IMR-90 (cell line): ENCODE results near the gene PLSCR2. TPM values are rescaled to one million over a fixed set of nuclear protein-coding genes. Genes with fewer than 3 reads are reported as not detected.

Experiments used
- ATAC-seq: fragments of 200-7000 bp; cut with Tn5 transposase; 2 replicates; pipeline ENCODE4 v1.9.1; 2020; ENCODE audit warnings: low read depth, mild to moderate bottlenecking, moderate library complexity
- BruUV-seq: library from RNA; stranded (reverse); fragments of 400-500 nt; replicated peaks from 2 replicates; lab custom pipeline; 2021; lab: Mats Ljungman, UMichigan
- CTCF ChIA-PET: fragments of 300-600 bp; formaldehyde crosslinking; extraction: SDS; loops from one replicate; lab custom pipeline; 2021; ENCODE audit warnings: antibody characterized with exemption; lab: Yijun Ruan, JAX
- POLR2A ChIA-PET: fragments of 300-600 bp; sonication (Branson Sonifier 250); formaldehyde crosslinking; loops from one replicate; lab custom pipeline; 2022; ENCODE audit warnings: antibody characterized with exemption; ENCODE audit not compliant: unreplicated experiment; lab: Charles Lee
- DNase-seq: peaks from one replicate; pipeline ENCODE4 v3.0.0; 2013
- H2AFZ ChIP-seq: replicated peaks from 2 replicates; pipeline ENCODE3; 2013; ENCODE audit warnings: low read length, mild to moderate bottlenecking; ENCODE audit not compliant: poor library complexity
- H2AK5ac ChIP-seq: 2 replicates; pipeline ENCODE4 v1.6.1; 2013; ENCODE audit warnings: low read depth, low read length, inconsistent platforms
- H2AK9ac ChIP-seq: replicated peaks from 2 replicates; pipeline ENCODE3; 2013; ENCODE audit warnings: mild to moderate bottlenecking, low read depth, low read length, moderate library complexity; ENCODE audit not compliant: poor library complexity
- H2BK120ac ChIP-seq: 2 replicates; pipeline ENCODE4 v1.6.1; 2013; ENCODE audit warnings: low read depth, low read length, inconsistent platforms
- H2BK15ac ChIP-seq: 3 replicates; pipeline ENCODE4 v1.6.1; 2013; ENCODE audit warnings: low read depth, low read length, inconsistent platforms
- H2BK20ac ChIP-seq: 2 replicates; pipeline ENCODE4 v1.6.1; 2013; ENCODE audit warnings: low read depth, mild to moderate bottlenecking, inconsistent platforms, low read length, moderate library complexity
- H2BK5ac ChIP-seq: 2 replicates; pipeline ENCODE4 v1.6.1; 2013; ENCODE audit warnings: mild to moderate bottlenecking, low read depth, low read length, inconsistent platforms; ENCODE audit not compliant: poor library complexity, severe bottlenecking
- H3K14ac ChIP-seq: replicated peaks from 2 replicates; pipeline ENCODE4 v1.6.1; 2013; ENCODE audit warnings: low read depth, low read length, inconsistent platforms
- H3K18ac ChIP-seq: 2 replicates; pipeline ENCODE4 v1.6.1; 2013; ENCODE audit warnings: low read depth, low read length, control low read depth
- H3K23ac ChIP-seq: 2 replicates; pipeline ENCODE4 v1.6.1; 2013; ENCODE audit warnings: low read depth, low read length, inconsistent platforms
- H3K27ac ChIP-seq: 2 replicates; pipeline ENCODE4 v1.5.1; 2013; ENCODE audit warnings: mild to moderate bottlenecking, control low read depth, low read length; ENCODE audit not compliant: insufficient read depth
- H3K27me3 ChIP-seq: 2 replicates; pipeline ENCODE4 v1.6.1; 2013; ENCODE audit warnings: low read length; ENCODE audit not compliant: control insufficient read depth, insufficient read depth
- H3K36me3 ChIP-seq: 2 replicates; pipeline ENCODE4 v1.6.1; 2013; ENCODE audit warnings: low read length, mixed read lengths; ENCODE audit not compliant: control insufficient read depth, insufficient read depth
- H3K4ac ChIP-seq: 2 replicates; pipeline ENCODE4 v1.6.1; 2013; ENCODE audit warnings: low read depth, low read length, inconsistent platforms
- H3K4me1 ChIP-seq: 2 replicates; pipeline ENCODE4 v1.6.1; 2013; ENCODE audit warnings: low read length, mixed read lengths; ENCODE audit not compliant: control insufficient read depth, insufficient read depth
- H3K4me2 ChIP-seq: 2 replicates; pipeline ENCODE4 v1.6.1; 2013; ENCODE audit warnings: low read depth, mild to moderate bottlenecking, control low read depth, low read length, moderate library complexity
- H3K4me3 ChIP-seq: 2 replicates; pipeline ENCODE4 v1.5.1; 2013; ENCODE audit warnings: low read depth, mild to moderate bottlenecking, control low read depth, low read length, moderate library complexity; ENCODE audit not compliant: insufficient read depth
- H3K56ac ChIP-seq: 2 replicates; pipeline ENCODE4 v1.6.1; 2013; ENCODE audit warnings: low read length, inconsistent platforms; ENCODE audit not compliant: insufficient read depth; ENCODE audit errors: extremely low read depth
- H3K79me1 ChIP-seq, 2 experiments: 2 replicates each; pipeline ENCODE4 v1.6.1; 2013; ENCODE audit warnings: low read length in 2 of 2, inconsistent platforms in 1 of 2, low read depth in 1 of 2
- H3K9ac ChIP-seq: 2 replicates; pipeline ENCODE4 v1.6.1; 2013; ENCODE audit warnings: low read depth, low read length, control low read depth
- H3K9me1 ChIP-seq: 2 replicates; pipeline ENCODE4 v1.6.1; 2013; ENCODE audit warnings: low read length, inconsistent platforms; ENCODE audit not compliant: insufficient read depth
- H3K9me3 ChIP-seq: 2 replicates; pipeline ENCODE4 v1.6.1; 2013; ENCODE audit warnings: low read length; ENCODE audit not compliant: control insufficient read depth, insufficient read depth
- H4K20me1 ChIP-seq: 2 replicates; pipeline ENCODE4 v1.6.1; 2013; ENCODE audit warnings: low read length, inconsistent platforms; ENCODE audit not compliant: insufficient read depth
- H4K5ac ChIP-seq: 2 replicates; pipeline ENCODE4 v1.6.1; 2013; ENCODE audit warnings: mild to moderate bottlenecking, low read depth, low read length, control low read depth
- H4K8ac ChIP-seq, 2 experiments: 2 replicates each; pipeline ENCODE4 v1.6.1; 2013; ENCODE audit warnings: low read depth in 2 of 2, low read length in 2 of 2, control low read depth in 1 of 2, inconsistent platforms in 1 of 2
- H4K91ac ChIP-seq: 2 replicates; pipeline ENCODE4 v1.6.1; 2013; ENCODE audit warnings: low read depth, low read length, inconsistent platforms; ENCODE audit not compliant: insufficient read depth
- BHLHE40 ChIP-seq: fragments of 150-350 bp; IDR thresholded peaks from 2 replicates; pipeline ENCODE4 v1.6.1; 2016; ENCODE audit warnings: mild to moderate bottlenecking, low read depth, low read length
- CEBPB ChIP-seq: IDR thresholded peaks from 2 replicates; pipeline ENCODE4 v1.6.1; 2012; ENCODE audit warnings: low read depth, low read length, improper control_type of control experiment
- CHD1 ChIP-seq: IDR thresholded peaks from 2 replicates; pipeline ENCODE4 v1.6.1; 2012; ENCODE audit warnings: low read depth, low read length, improper control_type of control experiment
- CTCF ChIP-seq: conservative IDR thresholded peaks from 2 replicates; pipeline ENCODE4 v1.5.1; 2012; ENCODE audit warnings: mild to moderate bottlenecking, low read depth, low read length, improper control_type of control experiment
- FOS ChIP-seq: fragments of 150-350 bp; IDR thresholded peaks from 2 replicates; pipeline ENCODE4 v1.6.1; 2016; ENCODE audit warnings: low read depth, low read length
- MAZ ChIP-seq: IDR thresholded peaks from 2 replicates; pipeline ENCODE4 v1.6.1; 2012; ENCODE audit warnings: low read depth, mild to moderate bottlenecking, low read length, improper control_type of control experiment, moderate library complexity, borderline replicate concordance
- MXI1 ChIP-seq: IDR thresholded peaks from 2 replicates; pipeline ENCODE4 v1.6.1; 2012; ENCODE audit warnings: low read depth, mild to moderate bottlenecking, low read length, moderate library complexity, borderline replicate concordance
- NFE2L2 ChIP-seq: fragments of 150-350 bp; IDR thresholded peaks from 2 replicates; pipeline ENCODE4 v1.6.1; 2016; ENCODE audit warnings: low read depth, mild to moderate bottlenecking, low read length
- POLR2A ChIP-seq: IDR thresholded peaks from 2 replicates; pipeline ENCODE4 v1.6.1; 2012; ENCODE audit warnings: mild to moderate bottlenecking, low read depth, low read length
- RAD21 ChIP-seq: IDR thresholded peaks from 2 replicates; pipeline ENCODE4 v1.6.1; 2012; ENCODE audit warnings: low read length, improper control_type of control experiment
- RCOR1 ChIP-seq: IDR thresholded peaks from 2 replicates; pipeline ENCODE4 v1.6.1; 2012; ENCODE audit warnings: mild to moderate bottlenecking, low read length, improper control_type of control experiment; ENCODE audit not compliant: insufficient replicate concordance
- RFX5 ChIP-seq: IDR thresholded peaks from 2 replicates; pipeline ENCODE4 v1.8.0; 2012; ENCODE audit warnings: low read depth, mild to moderate bottlenecking, low read length, moderate library complexity
- SMC3 ChIP-seq: fragments of 150-350 bp; IDR thresholded peaks from 2 replicates; pipeline ENCODE4 v1.6.1; 2016; ENCODE audit warnings: low read depth, mild to moderate bottlenecking, antibody characterized with exemption, low read length, moderate library complexity
- WGBS, 2 experiments: methylation state at CpG; one replicate each; pipeline versions ENCODE4 v1.1.5 to v1.1.7; 2013; ENCODE audit warnings: missing lambda C conversion rate in 2 of 2; ENCODE audit not compliant: insufficient read length in 1 of 2; ENCODE audit errors: extremely low coverage in 2 of 2; 5-methylcytosine and 5-hydroxymethylcytosine counted together
- dilution Hi-C: fragments of 300-500 bp; cut with HindIII; formaldehyde crosslinking; loops from one replicate; pipeline ENCODE4 v1.14.3; 2018; ENCODE audit warnings: low sequenced_read_pairs; ENCODE audit not compliant: unreplicated experiment
- in situ Hi-C: fragments of 300-500 bp; cut with MboI; formaldehyde crosslinking; loops from 3 replicates; pipeline ENCODE4 v1.14.3; 2019; ENCODE audit warnings: low sequenced_read_pairs, inconsistent platforms, mixed read lengths
- intact Hi-C: fragments of 100-400 bp; cut with micrococcal nuclease; formaldehyde crosslinking; loops from 2 replicates; pipeline ENCODE4 v1.10.0; 2022
- polyA plus RNA-seq, 3 experiments: library from polyadenylated mRNA; depleted of rRNA; stranded (reverse); fragments of >200 nt; gene quantifications; 2 replicates each; pipeline ENCODE4 v1.2.3, GENCODE V29; 2012; ENCODE audit warnings: low replicate concordance in 1 of 3
- total RNA-seq: library from RNA; depleted of rRNA; stranded (reverse); fragments of >200 nt; gene quantifications from 2 replicates; pipeline ENCODE4 v1.2.3, GENCODE V29; 2012
- TF ChIP-seq, protein P1 (sequence below): fragments of 150-350 bp; IDR thresholded peaks from 2 replicates; pipeline ENCODE4 v1.6.1; 2017; ENCODE audit warnings: mild to moderate bottlenecking, antibody characterized with exemption, low read length, low read depth
- TF ChIP-seq, protein P2 (sequence below): fragments of 150-350 bp; IDR thresholded peaks from 2 replicates; pipeline ENCODE4 v1.6.1; 2016; ENCODE audit warnings: low read depth, mild to moderate bottlenecking, low read length, moderate library complexity, borderline replicate concordance

Gene PLSCR2
- total and polyA plus RNA-seq, 2 of the 4 experiments (the other 2 are of a cell fraction): not detected

GRCh38 chr3:146390006-146390772 is 79.2 kb downstream of the PLSCR2 start:
- CTCF ChIA-PET: interaction anchor here (1.2 kb wide), 1 partner anchor 8 kb away, joined by 6 read pairs; no protein-coding TSS in a partner anchor
- no TSS peak for BruUV-seq
- no peak overlapping the region; the same call in 1 of the 2 replicates for H4K5ac ChIP-seq
- no peaks in the 10 kb centered on the region; the same call in 1 of the 2 replicates for H3K4me1 ChIP-seq
- in situ Hi-C loops (no loop called here), dilution Hi-C loops (no loop called here), intact Hi-C loops (no loop called here)
- no peak overlapping the region for H2AK5ac ChIP-seq
- no peak for ATAC-seq
- H3K4ac ChIP-seq: no peak overlapping the region
- H3K4me3 ChIP-seq: no peak overlapping the region
- POLR2A ChIA-PET: interaction anchor here (0.7 kb wide), 1 partner anchor 298 kb away, joined by 5 read pairs; no protein-coding TSS in a partner anchor
- H3K36me3 ChIP-seq: no peaks in the 10 kb centered on the region
- WGBS, 2 experiments: no CpG with 5 or more reads among the region's 2 CpGs
- H3K27ac ChIP-seq: peak overlapping the region; percentile 48; the same call in 1 of the 2 replicates
- no peaks in the 10 kb centered on the region for H3K27me3 ChIP-seq
- H2AFZ ChIP-seq: no peak overlapping the region
- peak overlapping the region; percentile 59; the same call in 1 of the 2 replicates for H3K18ac ChIP-seq
- H2BK5ac ChIP-seq: no peak overlapping the region
- no peaks in the 10 kb centered on the region for H3K9me3 ChIP-seq
- no peak for DNase-seq
- no peaks in the 10 kb centered on the region for H3K79me1 ChIP-seq
- H2BK120ac ChIP-seq: no peak overlapping the region
- no peak overlapping the region for H2AK9ac ChIP-seq
- no peak overlapping the region for H3K23ac ChIP-seq
- peak overlapping the region; percentile 45; the same call in 1 of the 2 replicates for H3K4me2 ChIP-seq
- H4K20me1 ChIP-seq: no peaks in the 10 kb centered on the region
- H4K8ac ChIP-seq: no peak overlapping the region
- no peak overlapping the region for H3K56ac ChIP-seq
- H3K14ac ChIP-seq: no peak overlapping the region
- no peak overlapping the region for H2BK15ac ChIP-seq
- no peak overlapping the region for H3K9ac ChIP-seq
- no peak overlapping the region for H4K91ac ChIP-seq
- no peak overlapping the region; the same call in 1 of the 2 replicates for H2BK20ac ChIP-seq
- no peaks in the 10 kb centered on the region for H3K9me1 ChIP-seq
- no peak for TF ChIP-seq RFX5
- TF ChIP-seq NFE2L2: no peak
- no peak for TF ChIP-seq BHLHE40
- no peak for TF ChIP-seq FOS
- TF ChIP-seq POLR2A: no peak
- TF ChIP-seq CEBPB: no peak
- TF ChIP-seq RCOR1: no peak
- TF ChIP-seq, protein P1, sequence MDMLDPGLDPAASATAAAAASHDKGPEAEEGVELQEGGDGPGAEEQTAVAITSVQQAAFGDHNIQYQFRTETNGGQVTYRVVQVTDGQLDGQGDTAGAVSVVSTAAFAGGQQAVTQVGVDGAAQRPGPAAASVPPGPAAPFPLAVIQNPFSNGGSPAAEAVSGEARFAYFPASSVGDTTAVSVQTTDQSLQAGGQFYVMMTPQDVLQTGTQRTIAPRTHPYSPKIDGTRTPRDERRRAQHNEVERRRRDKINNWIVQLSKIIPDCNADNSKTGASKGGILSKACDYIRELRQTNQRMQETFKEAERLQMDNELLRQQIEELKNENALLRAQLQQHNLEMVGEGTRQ: no peak
- no peak for TF ChIP-seq MXI1
- TF ChIP-seq CHD1: no peak
- TF ChIP-seq, protein P2, sequence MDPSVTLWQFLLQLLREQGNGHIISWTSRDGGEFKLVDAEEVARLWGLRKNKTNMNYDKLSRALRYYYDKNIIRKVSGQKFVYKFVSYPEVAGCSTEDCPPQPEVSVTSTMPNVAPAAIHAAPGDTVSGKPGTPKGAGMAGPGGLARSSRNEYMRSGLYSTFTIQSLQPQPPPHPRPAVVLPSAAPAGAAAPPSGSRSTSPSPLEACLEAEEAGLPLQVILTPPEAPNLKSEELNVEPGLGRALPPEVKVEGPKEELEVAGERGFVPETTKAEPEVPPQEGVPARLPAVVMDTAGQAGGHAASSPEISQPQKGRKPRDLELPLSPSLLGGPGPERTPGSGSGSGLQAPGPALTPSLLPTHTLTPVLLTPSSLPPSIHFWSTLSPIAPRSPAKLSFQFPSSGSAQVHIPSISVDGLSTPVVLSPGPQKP: no peak
- no peak for TF ChIP-seq SMC3
- no peak for TF ChIP-seq RAD21
- no peak for TF ChIP-seq CTCF
- no peak for TF ChIP-seq MAZ
